DMS79 (cell line): ENCODE data around the gene GET3.

Source experiments
- DNase-seq: peaks from one replicate; lab custom pipeline; 2025; lab: John Stamatoyannopoulos, UW

The GET3 gene

DNA sequence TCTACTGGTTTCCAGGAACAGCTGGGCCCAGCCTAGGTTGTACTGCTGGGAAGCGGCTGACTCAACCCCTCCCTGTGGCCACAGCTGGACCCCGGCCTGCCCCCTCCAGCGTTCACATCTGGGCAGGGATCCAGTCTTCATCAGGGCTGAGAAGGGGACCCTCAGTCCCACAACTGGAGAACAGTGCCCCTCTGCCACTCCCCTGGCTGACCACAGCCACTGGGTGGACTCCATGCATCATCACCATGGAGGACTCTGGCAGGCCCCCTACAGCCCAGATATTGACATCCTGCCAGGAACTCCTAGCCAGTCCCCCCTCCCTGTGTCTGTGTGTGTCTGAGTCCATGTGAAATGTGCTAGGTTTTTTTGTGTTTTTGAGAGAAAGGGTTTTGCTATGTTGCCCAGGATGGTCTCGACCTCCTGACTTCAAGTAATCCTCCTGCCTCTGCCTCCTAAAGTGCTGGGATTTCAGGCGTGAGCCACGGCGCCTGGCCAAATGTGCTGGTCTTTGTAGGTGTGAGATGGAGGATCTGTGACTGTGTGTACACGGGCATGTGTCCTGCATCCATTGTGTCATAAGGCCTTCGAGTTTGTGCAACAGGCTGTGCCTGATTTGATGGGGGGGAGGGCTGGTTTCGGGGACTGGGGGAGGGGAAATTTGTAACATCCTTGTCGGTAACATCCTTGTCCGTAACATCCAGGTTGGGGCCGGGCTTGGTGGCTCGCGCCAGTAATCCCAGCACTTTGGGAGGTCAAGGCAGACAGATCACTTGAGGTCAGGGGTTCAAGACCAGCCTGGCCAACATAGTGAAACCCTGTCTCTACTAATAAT is 42.1 kb downstream of the GET3 start:
- DNase-seq = peak; percentile 53

DNA sequence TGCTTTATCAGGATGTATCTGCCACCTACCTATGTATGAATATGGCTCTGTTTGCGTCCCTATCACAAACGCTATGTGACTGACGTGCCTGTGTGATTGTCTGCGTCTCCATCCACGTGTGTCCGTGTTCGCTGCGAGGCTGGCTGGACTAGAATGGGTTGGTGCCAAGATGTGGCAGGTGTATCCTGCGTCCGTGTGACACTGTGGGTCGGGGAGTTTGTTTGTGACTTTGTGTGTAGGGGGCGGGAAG is 44.8 kb downstream of the GET3 start:
- no peak for DNase-seq

DNA sequence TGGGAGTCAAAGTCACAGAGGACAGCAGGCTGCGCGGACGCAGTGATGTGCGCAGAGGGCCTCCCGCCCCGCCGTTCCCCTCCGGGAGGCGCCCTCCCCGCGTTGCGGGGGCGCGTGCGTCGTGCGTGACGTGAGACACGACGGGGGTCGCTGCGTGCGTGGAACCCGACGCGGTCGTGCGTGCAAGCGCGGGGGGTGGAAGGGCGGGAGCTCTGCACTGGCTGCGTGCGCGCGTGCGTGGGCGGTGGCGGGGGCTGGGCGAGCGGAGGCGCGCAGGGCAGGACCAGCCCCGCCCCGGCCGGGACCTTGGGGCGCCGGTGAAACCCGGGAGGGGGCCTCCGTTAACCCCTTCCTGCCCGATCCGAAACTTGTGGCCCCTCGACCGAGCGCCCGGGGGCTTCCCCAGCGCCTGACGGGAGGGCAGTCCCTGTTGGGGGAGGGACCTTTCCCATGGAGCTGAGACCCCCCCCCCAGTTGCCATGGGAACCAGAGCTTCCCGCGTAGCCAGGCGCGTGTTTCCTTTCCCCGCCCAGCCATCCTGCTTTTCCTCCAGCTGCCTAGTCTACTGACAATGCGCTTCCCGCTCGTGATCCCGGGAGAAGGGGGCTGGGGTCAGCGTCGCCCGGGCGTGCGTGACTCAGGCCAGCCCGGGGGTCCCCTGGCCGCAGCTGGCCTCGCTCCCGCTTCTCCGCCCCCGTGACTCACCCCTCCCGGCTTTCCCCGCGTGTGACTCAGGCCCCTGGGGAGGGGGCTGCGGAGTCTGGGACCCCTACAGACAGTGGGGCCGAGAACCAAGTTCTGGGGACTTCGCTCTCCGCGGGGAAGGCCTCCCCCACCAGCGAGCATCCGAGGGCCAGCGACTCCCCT is 45.4 kb downstream of the GET3 start:
- peak; percentile 74 for DNase-seq

DNA sequence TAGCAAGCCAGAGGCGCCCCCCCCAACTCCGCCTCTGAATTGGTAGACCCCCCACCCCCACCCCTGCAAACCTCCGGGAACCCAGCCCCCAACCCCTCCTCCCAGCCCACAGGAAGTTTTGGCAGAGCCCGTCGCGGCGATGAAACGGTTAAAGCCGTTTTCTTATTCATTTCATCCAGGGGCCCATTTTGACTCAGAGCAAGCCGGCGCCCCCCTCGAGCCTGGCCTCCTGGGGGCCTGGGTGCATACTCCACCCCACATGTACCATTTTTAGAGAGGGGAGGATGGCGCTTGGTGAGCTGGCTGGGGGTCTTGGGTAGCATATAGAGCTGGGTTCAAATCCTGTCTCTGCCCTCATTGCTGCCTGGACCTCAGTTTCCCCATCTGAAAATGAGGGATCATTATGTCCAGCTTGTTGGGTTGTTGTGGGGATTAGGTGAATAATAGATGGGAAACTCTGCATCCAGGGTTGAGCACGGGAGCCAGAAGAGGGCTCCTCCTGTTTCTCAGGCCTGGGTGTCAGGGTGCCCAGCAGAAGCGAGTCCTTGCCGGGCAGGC is 46.1 kb downstream of the GET3 start:
- no peak for DNase-seq

DNA sequence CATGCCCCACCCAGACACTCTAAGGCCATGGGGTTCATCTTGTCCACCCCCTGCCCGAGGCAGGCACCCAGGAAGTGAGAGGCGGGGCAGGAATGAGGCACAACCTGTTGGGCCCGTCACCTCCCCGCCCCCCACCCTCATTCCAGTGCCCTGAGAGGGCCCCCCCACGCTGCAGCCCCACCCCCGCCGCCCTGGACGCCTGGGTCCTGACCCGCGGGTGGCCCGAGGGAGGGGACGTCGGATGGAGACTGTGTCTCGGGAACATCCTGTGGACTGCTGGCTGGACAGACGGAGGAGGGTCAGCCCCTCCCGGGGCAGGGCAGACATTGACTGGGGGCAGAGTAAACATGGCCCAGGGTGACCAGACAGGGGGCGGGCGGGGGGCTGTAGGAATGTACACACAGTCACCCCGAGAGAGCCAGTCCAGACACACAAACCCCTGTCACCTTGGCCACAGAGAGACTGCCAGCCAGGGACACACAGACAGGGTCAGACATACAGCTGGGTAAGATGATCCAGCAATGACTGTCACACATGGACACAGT is 46.6 kb downstream of the GET3 start:
- DNase-seq = no peak

DNA sequence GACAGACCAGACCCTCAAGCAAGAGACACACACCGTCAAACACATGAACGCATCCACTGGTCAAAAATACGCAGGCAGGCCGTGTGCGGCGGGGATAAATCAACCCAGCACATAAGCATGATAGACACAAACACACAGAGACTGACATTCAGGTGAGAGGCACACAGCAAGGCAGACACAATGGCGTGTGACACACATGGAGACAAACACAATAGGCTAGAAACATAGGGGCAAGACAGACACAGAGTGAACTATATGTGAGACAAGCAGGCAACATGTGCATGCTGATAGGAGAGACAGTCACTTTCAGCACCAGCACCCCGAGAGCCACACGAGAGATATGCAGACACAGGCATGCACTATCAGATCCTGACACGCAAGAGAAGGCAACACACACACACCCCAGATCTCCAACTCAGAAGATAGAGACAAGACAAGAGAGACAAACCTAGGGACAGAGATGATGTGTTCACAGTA is 47.1 kb downstream of the GET3 start:
- no peak for DNase-seq

DNA sequence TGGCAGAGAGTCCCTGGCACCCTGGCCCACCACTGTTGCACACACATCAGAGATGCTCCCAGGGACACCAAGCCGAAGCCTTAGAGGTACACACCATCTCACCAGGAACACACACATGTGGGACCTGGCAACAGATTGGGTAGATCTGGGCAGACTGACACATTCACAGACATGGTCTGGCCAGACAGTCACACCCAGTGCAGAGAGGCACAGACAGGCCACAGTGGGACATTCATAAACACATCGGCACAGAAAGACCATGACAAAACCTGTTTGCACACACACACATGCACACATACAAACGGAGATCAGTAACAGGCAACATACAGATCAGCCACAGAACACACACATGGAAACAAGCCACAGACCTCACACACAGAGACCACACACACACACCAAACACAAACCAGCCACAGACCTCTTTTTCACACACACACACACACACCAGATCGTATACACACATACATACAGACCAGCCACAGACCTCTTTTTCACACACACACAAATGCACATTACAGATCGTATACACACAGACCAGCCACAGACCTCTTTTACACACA is 47.7 kb downstream of the GET3 start:
- DNase-seq = no peak

DNA sequence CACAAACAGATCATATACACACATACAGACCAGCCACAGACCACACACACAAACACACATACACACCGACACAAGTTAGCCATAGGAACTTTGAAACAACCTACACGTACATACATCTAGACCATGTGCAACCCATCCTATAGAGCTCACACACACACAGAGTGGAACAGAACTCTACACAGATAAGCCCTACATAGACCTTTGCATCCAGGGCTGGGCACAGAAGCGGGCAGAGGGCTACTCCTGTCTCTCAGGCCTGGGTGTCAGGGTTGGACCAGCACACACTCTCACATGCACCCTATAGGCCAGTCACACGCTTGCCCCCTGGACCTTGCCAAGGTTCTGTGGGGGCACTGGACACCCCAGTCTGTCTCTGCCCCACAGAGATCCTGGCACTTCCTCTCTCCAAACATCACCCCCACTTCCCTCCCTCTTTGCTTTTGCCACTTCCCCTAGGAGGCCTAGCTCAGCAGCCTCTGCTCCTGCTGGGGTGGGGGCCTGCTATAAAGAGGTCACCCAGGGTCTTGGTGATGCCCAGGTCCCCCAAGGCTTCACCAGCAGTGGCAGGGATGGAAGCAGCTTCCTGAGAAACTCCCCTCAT is 48.2 kb downstream of the GET3 start:
- no peak for DNase-seq

DNA sequence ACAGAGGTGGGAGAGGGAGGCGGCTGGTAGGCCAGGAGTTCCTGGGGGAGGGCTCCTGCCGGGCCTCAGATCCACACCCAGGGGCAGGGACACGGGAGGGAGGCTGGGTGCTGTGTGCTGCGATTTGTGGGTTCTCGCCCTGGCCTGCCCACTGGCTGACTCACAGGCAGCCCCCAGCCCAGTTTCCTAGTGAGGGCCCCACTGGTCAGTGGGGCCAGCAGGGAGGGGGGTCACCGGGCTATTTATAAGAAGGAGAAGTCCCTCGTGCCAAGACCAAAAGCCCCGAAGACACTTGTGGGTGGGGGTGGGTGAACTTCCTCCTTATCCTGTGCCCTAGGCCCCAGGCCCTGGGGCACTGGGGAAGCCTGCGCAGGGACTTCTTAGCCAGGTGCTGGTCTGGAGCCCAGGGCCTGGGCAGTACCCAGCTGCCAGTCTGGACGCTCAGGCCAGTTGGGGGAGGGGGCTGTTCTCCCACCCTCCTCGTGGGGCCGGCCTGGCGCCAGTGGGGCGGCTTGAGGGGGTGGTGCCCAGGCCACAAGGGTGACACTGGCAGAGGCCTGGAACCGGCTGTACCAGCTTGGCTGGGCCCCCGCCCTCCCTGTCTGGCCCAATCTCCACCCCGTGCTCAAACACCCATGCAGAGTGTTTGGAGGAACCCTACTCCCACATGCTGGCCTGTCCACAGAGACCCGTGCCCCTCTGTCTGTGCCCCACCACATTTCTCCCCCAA is 49.0 kb downstream of the GET3 start:
- no peak for DNase-seq

DNA sequence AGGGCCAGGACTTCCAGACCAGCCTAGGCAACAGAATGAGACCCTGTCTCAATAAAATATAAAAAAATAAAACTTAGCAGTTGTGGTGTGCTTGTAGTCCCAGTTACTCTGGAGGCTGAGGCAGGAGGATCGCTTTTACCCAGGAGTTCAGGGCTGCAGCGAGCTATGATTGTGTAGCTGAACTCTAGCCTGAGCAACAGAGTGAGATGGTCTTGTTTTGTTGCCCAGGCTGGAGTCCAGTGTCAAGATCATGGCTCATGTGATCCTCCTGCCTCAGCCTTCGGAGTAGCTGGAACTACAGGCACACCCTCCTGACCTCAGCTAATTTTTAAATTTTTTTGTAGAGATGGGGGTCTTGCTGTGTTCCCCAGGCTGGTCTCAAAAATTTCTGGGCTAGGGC is 49.7 kb downstream of the GET3 start:
- no peak for DNase-seq

DNA sequence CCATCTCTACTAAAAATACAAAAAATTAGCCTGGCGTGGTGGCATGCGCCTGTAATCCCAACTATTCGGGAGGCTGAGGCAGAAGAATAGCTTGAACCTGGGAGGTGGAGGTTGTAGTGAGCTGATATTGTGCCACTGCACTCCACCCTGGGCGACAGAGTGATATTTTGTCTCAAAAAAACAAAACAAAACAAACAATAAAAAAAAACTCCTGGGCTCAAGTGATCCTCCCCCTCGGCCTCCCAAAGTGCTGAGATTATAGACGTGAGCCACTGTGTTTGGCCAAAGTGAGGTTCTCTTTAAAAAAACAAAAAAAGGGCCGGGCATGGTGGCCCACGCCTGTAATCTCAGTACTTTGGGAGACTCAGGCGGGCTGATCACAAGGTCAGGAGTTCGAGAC is 50.2 kb downstream of the GET3 start:
- no peak for DNase-seq

DNA sequence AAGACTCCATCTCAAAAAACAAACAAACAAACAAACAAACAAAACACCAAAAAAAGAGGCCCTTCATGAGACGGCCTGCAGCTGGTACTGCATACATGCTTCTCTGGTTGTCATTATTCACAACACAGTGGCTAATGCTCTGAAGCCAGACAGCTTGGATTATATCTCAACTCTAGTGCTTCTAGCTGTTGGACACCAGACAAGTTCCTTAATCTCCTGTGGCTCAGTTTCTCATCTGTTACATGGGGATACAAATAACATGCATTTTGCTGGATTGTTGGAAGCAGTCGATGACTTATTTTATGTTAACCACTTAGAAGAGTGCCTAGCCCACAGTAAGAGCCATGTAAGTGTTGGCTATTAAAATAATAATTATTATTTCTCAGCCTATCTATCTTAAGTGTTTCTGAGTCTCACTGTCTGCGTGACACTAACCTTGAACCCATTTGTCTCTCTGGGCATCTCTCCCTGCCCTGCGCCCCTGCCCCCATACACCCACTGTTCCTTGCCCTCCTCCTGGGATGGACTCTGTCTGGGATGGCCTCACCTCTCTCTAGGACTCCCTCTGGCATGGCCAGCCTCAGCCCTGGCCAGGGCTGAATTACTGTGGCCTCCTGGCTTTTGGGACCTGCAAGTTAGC is 50.9 kb downstream of the GET3 start:
- no peak for DNase-seq

DNA sequence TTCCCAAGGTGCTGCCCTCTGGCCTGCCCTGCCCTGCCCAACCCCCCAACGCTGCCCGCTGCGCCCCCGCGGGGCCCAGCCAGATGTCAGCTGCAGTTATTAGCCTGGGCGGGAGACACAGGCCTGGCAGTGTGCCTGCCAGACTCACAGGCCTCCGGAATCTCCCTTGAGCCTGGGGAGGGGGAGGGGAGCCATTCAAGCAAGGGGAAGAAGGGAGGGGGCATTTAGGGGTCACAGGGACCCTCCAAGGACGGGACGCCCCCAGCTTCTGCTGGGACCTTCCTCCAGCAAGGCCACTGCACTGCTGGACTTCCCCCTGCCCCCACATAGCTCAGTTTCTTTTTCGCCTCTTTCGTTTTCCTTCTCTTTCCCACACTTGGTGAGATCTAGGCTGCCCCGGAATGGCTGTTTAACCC is 51.4 kb downstream of the GET3 start:
- peak; percentile 64 for DNase-seq

DNA sequence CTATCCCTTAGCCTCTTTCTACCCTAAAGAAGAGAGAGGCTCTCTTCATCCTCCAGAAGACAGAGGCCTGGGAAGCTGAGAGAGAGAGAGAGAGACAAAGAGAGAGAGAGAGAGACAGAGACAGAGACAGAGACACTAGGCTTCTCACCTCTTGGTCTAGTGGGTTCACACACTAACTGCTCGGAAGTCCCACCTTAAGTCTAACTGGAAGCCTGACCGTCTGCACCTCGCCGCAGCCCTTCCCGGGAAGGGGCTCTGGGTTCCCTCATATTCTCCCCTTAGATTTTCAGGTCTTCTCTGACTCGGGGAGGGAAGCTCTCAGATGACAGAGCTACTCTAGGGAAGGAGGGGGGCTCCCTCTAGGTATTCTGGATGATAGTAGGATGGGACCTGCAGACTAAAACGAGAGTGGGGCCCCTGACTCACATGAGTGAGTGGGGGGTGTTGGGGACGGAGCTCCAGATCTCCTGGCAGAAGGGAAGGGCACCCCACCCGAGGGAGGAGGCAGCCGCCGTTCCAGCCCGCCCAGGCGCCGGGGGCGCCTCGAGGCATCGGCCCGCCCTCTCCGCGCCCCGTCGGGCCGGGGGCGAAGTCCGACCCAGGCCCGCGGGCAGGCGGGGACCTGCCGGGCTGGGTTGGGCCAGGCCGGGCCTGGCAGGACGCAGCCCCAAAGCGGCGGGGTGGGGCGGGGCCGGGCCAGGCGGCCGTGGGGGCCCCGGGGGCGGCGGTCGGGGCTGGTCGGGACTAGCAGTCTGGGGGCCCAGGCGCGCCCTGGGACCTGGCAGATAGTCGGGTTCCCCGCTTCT is 52.0 kb downstream of the GET3 start:
- no peak for DNase-seq

DNA sequence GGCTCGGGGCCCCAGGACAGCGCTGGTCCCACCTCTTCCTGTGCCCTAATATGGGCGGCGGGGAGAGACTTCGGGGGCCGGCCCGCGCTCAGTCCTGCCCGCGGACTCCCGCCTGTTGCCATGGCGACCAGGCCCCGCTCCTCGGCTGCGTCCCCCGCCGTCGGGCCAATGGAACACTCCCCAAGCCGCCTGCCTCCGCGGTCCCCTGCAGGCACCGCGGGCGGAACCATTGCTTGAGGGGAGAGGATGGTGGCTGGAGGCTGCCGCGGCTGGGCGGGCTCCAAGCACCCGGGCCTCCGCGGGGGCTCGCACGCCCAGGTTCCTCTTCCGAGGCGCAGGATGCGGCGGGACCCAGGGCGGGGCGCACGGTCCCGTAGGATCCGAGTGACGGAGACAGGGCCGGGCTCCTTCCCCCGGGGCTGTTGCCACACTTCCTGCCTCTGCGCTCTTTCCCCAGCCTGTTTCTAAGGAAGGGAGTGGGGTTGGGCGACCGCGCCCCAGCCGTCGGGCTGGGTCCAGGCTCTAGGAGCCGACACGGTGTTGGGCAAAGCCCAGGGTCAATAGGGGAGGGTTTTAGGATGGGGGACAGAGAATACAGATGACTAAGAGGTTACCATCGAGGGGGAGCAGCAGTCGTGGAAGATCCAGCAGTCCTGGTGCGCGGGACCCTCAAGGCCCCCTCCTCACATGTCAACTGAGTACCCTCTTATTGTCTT is 52.8 kb downstream of the GET3 start:
- peak; percentile 94 for DNase-seq

DNA sequence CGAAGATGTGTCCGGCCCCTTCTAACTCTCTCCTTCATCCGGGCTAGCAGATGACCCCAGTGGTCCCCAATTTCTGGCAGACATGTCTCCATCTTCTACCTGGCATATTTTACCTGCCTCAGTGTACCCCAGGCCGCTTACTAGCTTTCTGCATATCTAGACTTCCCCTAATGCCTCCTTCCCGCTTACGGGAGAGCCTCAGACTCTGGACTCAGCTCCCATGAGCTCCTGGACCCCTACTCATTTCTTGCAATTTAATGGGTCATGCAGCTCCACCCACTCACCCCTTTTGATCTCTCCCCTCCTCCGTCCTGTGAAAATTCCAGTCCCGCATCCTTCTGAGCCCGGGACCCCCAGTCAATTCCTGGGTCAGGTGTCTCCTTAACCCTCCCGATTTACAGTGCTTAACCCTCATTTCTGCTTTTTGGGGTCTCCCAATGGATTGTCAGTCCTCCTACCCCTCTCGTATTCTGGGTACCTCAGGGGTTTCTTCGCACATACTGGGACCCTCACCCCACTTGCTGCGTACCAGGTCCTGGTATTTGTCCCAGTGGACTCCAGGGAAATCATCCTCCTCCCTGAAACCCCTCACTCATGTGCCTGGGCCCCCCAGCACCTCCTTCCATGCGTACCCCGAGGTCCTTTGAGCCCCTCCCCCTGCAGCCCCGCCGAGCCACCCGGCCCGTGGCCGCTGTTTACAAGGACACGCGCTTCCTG is 53.5 kb downstream of the GET3 start:
- DNase-seq = no peak

DNA sequence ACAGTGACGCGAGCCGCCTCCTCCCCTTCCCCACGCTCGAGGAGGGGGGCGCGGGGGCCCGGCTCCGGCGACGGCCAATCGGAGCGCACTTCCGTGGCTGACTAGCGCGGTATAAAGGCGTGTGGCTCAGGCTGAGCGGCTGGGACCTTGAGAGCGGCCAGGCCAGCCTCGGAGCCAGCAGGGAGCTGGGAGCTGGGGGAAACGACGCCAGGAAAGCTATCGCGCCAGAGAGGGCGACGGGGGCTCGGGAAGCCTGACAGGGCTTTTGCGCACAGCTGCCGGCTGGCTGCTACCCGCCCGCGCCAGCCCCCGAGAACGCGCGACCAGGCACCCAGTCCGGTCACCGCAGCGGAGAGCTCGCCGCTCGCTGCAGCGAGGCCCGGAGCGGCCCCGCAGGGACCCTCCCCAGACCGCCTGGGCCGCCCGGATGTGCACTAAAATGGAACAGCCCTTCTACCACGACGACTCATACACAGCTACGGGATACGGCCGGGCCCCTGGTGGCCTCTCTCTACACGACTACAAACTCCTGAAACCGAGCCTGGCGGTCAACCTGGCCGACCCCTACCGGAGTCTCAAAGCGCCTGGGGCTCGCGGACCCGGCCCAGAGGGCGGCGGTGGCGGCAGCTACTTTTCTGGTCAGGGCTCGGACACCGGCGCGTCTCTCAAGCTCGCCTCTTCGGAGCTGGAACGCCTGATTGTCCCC is 54.2 kb downstream of the GET3 start, which contains the start of gene JUNB:
Gene JUNB, plus strand, starts transcription at position 142 of the 706 bp plus-strand sequence. Its CDS starts 286 bp downstream, at position 428.
- DNase-seq = peak; percentile 91
